ENCODE data around the gene CTPS1. TPM values are rescaled to one million over a fixed set of nuclear protein-coding genes. Genes with fewer than 3 reads are reported as not detected.

The CTPS1 gene
- total RNA-seq, 1 donor from 2014 or later: 31.2 TPM

GRCh38 chr1:41033272-41033671, 53.8 kb downstream of the CTPS1 start:
- Histone ChIP-seq H3K27me3 (no peaks in the 10 kb centered on the region), H3K4me3 (no peak overlapping the region), H3K27ac (no peak overlapping the region), H3K9me3 (no peaks in the 10 kb centered on the region), H3K36me3 (peaks cover 0 to 62% of the 10 kb centered on the region in 2 donors), H3K4me1 (no peaks in the 10 kb centered on the region)
- no peak for DNase-seq (ENCODE audit: extremely low spot score in 2 of 2)
- intact Hi-C loops (cut with DNase I): no loop called here
- TF ChIP-seq POLR2AphosphoS5 (IDR thresholded peaks at IDR 0.05; ENCODE audit: insufficient read depth in 1 of 2, low read depth in 1 of 2) (no peak), CTCF (IDR thresholded peaks at IDR 0.05) (no peak), POLR2A (IDR thresholded peaks at IDR 0.05) (no peak)

DNA sequence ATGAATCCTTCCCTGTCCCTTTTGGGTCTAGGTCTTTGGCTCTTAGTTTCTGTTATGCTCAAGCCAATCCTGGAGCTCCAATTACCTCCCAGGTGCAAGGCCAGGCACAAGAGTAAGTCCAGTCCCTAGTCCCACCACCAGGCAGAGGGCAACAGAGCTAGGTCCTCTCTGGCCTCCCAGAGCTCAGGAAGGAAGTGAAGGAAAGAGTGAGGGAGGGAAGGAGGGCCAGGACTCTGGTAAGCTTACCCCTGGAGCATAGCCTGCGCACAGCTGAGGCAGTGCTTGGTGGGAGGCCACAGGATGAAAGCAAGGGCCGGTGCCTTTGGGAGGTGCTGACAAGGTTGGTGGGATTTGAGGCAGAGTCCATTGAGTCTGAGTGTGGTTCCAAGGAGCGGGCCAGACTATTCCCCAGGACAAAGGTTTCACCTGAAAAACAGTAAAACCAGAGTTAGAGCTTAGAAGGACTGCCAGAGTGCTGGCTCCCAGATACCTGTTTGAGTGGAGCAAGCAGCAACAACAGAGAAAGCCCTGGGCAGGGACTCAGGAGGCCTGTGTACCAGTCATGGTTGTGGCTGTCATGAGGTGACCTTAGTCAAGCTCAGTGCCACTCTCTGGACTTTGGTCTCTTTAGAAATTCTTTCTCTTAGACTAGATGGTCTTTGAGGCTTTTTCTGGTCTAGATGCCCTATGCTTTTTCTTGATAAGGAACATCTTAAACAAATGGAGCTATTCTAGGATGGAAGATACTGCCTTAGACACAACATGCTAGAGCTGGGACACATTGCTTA, 57.8 kb downstream of the CTPS1 start:
- DNase-seq (ENCODE audit: extremely low spot score in 2 of 2): no peak
- H3K36me3 ChIP-seq: peaks cover 0 to 28% of the 10 kb centered on the region in 2 donors
- no peak overlapping the region for H3K4me3 ChIP-seq
- H3K27ac ChIP-seq: no peak overlapping the region
- TF ChIP-seq POLR2A (IDR thresholded peaks at IDR 0.05) (no peak), CTCF (IDR thresholded peaks at IDR 0.05) (no peak), POLR2AphosphoS5 (IDR thresholded peaks at IDR 0.05; ENCODE audit: insufficient read depth in 1 of 2, low read depth in 1 of 2) (no peak)
- intact Hi-C loops (cut with DNase I): no loop called here
- H3K9me3 ChIP-seq: no peaks in the 10 kb centered on the region
- H3K27me3 ChIP-seq: no peaks in the 10 kb centered on the region
- no peaks in the 10 kb centered on the region for H3K4me1 ChIP-seq

- Histone ChIP-seq H3K4me1 (no peaks in the 10 kb centered on the region), H3K27me3 (no peaks in the 10 kb centered on the region), H3K27ac (no peak overlapping the region), H3K9me3 (no peaks in the 10 kb centered on the region), H3K4me3 (no peak overlapping the region), H3K36me3 (peaks cover 0 to 23% of the 10 kb centered on the region in 2 donors)
- TF ChIP-seq POLR2A (IDR thresholded peaks at IDR 0.05): no peak
- TF ChIP-seq CTCF (IDR thresholded peaks at IDR 0.05): no peak
- no peak for TF ChIP-seq POLR2AphosphoS5 (IDR thresholded peaks at IDR 0.05; ENCODE audit: insufficient read depth in 1 of 2, low read depth in 1 of 2)
- DNase-seq (ENCODE audit: extremely low spot score in 2 of 2): no peak
- intact Hi-C loops (cut with DNase I): no loop called here
These were observed 58.6 kb downstream of the CTPS1 start for GRCh38 chr1:41038110-41038509.

GRCh38 chr1:41041614-41042270, 62.2 kb downstream of the CTPS1 start:
- Histone ChIP-seq H3K36me3 (peaks cover 0 to 14% of the 10 kb centered on the region in 2 donors), H3K4me3 (no peak overlapping the region), H3K27ac (no peak overlapping the region), H3K9me3 (no peaks in the 10 kb centered on the region), H3K4me1 (peaks cover 6% of the 10 kb centered on the region), H3K27me3 (no peaks in the 10 kb centered on the region)
- TF ChIP-seq POLR2AphosphoS5 (IDR thresholded peaks at IDR 0.05; ENCODE audit: insufficient read depth in 1 of 2, low read depth in 1 of 2): no peak
- TF ChIP-seq POLR2A (IDR thresholded peaks at IDR 0.05): no peak
- no peak for TF ChIP-seq CTCF (IDR thresholded peaks at IDR 0.05)
- intact Hi-C loops (cut with DNase I): no loop called here
- no peak for DNase-seq (ENCODE audit: extremely low spot score in 2 of 2)

DNA sequence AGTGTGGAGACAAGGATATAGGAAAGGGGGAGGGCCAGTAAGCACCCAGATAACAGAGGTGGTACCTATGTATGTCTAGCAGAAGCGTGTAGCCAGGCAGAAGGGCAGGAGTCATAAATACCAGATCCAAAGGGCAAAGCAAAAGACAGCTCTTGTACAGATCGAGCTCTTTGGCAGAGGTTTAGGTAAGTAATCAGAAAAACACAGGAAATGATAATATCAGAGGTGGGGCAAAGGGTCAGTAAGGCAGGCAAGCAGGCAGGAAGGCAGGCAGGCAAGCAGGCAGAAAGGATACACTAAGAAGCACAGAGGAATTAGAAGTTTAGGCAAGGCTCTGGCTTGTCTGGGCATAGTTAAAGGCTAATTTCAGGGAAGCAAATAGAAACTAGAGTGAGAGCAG, 64.7 kb downstream of the CTPS1 start:
- H3K9me3 ChIP-seq: no peaks in the 10 kb centered on the region
- TF ChIP-seq POLR2AphosphoS5 (IDR thresholded peaks at IDR 0.05; ENCODE audit: insufficient read depth in 1 of 2, low read depth in 1 of 2) (no peak), CTCF (IDR thresholded peaks at IDR 0.05) (no peak), POLR2A (IDR thresholded peaks at IDR 0.05) (no peak)
- intact Hi-C loops (cut with DNase I): no loop called here
- H3K4me1 ChIP-seq: peaks cover 6% of the 10 kb centered on the region
- no peaks in the 10 kb centered on the region for H3K27me3 ChIP-seq
- no peak for DNase-seq (ENCODE audit: extremely low spot score in 2 of 2)
- H3K4me3 ChIP-seq: no peak overlapping the region
- H3K27ac ChIP-seq: no peak overlapping the region
- H3K36me3 ChIP-seq: peaks cover 0 to 17% of the 10 kb centered on the region in 2 donors
